HG02885 (cell line): Measurements from ENCODE around the gene SOAT1.
"Not testable (repeated sequence)": the region's sequence is repeated elsewhere in the genome, so short reads cannot be mapped to it uniquely, and the experiment has no call there.

Experiments used
- ATAC-seq: cut with Tn5 transposase; IDR thresholded peaks from one replicate; pipeline ENCODE4 v1.9.1; 2021; ENCODE audit warnings: mild to moderate bottlenecking; ENCODE audit not compliant: unreplicated experiment, poor library complexity

SOAT1 gene

GRCh38 chr1:179293340-179294327 is at the start of gene SOAT1:
Gene SOAT1 (plus strand): TSS chr1:179293797. CDS start chr1:179302685, 8,888 bp downstream.
- peak; percentile 97 for ATAC-seq

DNA sequence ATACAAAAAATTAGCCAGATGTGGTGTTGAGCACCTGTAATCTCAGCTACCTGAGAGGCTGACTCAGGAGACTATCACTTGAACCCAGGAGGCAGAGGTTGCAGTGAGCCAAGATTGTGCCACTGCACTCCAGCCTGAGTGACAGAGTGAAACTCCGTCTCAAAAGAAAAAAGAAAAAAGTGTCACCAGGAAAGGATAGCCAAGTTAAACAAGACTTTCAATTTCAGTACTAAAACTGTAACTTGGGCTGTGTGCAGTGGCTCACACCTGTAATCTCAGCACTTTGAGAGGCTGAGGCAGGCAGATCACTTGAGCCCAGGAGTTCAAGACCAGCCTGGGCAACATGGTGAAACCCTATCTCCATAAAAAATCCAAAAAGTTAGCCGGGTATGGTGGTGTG is 48.2 kb upstream of the SOAT1 start:
- peak; percentile 59 for ATAC-seq

- ATAC-seq, result no peak
These were observed 45.7 kb upstream of the SOAT1 start for GRCh38 chr1:179247923-179248322.

DNA sequence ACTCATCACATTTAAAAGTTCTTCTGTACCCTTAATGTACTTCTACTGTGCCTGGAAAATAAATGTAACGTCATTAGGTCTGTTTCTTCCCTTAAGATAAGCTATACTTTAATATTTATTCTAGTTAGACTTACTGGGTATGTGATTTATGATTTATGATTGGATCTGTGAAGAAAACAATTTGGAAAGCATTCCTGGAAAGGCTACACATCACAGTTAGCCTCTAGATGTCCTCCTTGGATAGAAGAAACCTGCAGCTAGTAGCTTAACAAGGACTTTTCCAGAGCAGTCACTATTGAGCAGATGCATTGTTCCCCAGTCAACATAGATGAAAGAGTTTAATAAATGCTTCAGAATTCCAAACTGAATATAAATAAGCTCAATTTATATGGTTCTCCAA is 41.9 kb upstream of the SOAT1 start:
- no peak for ATAC-seq

DNA sequence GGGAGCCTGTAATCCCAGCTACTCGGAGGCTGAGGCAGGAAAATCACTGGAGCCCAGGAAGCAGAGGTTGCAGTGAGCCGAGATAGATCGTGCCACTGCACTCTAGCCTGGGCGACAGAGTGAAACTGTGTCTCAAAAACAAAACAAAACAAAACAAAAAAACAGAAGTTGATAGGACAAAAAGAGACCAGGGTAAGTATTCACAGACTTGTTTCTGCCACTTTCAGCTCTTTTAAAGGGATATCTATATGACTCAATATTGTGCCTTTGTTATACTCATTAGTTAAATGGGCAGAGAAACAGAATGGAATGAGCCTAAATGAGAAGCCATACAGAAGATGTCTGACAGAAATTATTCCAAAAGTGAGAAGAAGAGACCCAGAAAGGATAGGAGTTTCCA is 41.0 kb upstream of the SOAT1 start:
- no peak for ATAC-seq

GRCh38 chr1:179253286-179253972 is 40.2 kb upstream of the SOAT1 start:
- no peak for ATAC-seq

- no peak for ATAC-seq
These were observed 31.4 kb upstream of the SOAT1 start for GRCh38 chr1:179262183-179262582.

GRCh38 chr1:179263121-179263520 is 30.5 kb upstream of the SOAT1 start:
- no peak for ATAC-seq

GRCh38 chr1:179264507-179264906 is 29.1 kb upstream of the SOAT1 start:
- no peak for ATAC-seq

DNA sequence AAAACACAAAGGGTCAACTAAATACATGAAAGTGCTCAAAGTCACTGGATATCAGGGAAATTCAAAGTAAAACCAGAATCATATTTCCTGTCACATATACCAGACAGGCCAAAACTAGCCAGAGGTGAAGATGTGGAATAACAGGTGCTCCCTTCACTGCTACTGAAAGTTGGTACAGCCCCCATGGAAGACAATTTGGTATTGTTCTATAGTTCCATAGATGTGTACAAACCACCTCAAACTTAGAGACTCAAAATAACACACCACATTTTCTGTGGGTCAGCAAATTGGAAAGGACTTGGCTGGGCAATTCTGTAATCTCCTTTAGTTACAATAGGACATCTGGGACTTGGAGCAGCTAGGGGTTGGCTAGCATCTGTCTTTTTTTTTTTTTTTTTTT is 24.5 kb upstream of the SOAT1 start:
- ATAC-seq, result no peak

- not testable (repeated sequence) for ATAC-seq
These were observed 19.2 kb upstream of the SOAT1 start for GRCh38 chr1:179274424-179274823.

DNA sequence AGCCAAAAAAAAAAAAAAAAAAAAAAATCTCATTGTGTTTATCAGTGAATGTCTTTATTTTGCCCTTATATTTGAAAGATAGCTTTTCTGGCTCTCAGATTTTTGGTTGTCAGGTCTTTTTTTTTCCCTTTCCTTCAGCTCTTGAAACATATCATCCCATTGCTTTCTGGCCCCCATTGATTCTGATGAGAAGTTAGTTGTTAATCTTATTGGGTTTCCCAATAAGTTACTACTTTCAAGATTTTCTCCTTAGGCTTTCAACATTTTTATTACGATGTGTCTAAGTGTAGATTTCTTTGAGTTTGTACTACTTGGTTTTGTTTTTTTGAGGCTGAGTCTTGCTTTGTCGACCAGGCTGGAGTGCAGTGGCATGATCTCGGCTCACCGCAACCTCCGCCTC is 14.7 kb upstream of the SOAT1 start:
- no peak for ATAC-seq

- ATAC-seq, result no peak
These were observed 9.6 kb upstream of the SOAT1 start for GRCh38 chr1:179283992-179284391.

DNA sequence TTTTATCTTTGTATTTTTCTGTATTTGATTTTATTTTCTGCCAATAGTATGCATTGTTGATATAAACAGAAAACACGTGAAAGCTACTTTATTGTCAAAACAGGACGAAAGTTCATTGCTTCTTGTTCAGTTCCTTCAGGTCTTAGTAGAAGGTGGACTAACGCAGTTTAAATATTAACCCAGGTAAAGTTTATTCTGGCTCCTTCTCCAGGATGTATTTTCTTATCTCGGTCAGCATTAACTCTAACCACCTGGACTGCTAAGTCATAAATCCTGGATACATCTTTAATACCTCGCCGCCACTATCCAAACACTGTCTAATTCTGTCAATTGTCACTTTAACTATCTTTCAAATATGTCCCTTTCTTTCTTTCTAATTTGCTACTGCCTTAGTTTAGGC is 5.7 kb upstream of the SOAT1 start:
- no peak for ATAC-seq

DNA sequence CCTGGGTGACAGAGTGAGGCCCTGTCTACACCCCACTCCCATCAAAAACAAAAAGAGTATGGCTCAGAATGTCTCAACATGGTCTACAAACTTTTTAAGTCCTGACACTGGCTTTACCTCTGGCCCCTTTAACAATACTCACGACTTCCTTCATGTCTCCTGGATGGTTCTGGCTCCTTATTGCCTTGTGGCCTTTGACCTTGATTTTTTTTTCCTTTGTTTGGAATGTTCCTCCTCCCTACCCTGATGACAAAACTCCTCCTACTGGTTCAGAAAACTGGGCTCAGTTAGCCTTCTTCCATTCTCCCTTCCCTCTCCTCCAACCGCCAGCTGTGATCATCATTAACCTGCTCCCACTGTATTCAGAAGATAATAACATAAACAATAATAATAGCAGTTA is 4.6 kb upstream of the SOAT1 start:
- no peak for ATAC-seq

GRCh38 chr1:179295164-179295755 is 1.7 kb downstream of the SOAT1 start:
- ATAC-seq, result no peak

DNA sequence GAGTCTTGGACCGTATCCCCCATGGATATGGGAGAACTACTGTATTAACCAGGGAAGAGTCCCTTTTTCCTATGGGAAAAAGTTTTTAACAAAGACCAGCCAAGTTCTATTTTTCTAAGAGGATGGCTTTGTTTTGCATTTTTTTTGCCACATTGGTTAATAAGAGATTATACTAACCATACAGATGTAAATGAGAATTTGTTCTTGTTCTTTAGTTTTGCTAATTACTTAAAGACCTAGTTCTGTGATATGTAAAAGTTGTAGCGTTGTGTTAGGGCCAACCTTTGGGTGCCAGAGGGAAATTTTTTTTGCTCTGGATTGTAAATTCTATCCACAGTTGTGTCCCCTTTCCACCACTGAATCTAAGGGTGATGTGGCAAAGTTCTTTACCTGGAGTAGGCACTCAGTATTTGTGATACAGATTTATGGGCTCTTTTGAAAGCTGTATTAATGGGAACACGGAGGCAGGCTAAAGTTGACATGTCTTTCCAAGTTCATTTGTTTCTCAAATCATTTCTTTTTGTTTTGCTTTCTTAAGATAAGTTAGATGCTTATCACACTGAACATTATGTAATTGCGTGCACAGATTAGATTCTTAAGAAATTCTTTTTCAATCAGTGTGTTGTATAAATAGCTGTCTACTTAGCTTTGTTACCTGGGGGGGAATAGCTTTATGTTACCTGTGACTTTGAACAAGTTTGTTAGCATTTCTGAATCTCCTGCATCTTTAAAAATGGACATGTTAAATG is 2.9 kb downstream of the SOAT1 start:
- no peak for ATAC-seq

- ATAC-seq, result no peak
These were observed 3.4 kb downstream of the SOAT1 start for GRCh38 chr1:179297105-179297378.

GRCh38 chr1:179298952-179299351 is 5.4 kb downstream of the SOAT1 start:
- ATAC-seq, result peak; percentile 92

DNA sequence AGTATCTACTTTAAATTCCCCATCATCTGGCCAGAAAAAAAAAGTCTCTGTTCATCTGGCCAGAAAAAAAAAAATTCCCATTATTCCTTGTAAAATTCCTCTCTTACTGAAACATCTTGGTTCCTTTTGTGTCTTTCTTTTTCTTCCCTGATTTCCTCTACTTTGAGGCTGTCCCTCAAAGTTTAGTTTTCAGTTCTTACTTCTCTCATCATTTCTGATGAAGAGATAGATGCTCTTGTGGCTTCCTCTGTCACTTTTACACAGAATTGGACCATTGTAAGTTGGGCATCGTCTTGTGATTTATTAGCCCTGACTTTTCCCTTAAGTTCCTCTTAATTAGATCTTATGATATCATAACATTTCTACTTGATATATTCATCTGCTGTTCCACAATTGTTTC is 6.5 kb downstream of the SOAT1 start:
- no peak for ATAC-seq

DNA sequence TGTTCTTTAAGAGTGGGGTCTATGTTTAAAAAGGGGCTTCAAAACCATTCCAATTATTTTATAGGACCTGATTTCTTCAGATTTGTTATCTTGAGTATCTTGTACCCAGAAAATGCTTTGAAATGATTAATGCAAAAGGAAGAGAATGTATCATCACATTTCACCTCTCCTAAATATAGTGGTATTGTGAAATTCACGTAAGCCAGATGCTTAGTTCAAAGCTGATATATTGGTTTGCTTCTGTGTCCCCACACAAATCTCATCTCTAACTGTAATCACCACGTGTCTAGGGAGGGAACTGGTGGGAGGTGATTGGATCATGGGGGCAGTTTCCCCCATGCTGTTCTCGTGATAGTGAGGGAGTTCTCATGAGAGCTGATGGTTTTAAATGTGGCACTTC is 8.5 kb downstream of the SOAT1 start:
- ATAC-seq, result no peak
